PC-9 (cell line): ENCODE measurements around the gene ELAVL1.
"Not testable (repeated sequence)": the region's sequence is repeated elsewhere in the genome, so short reads cannot be mapped to it uniquely, and the experiment has no call there.

ENCODE experiments used
- CTCF ChIP-seq: fragments of 200-600 bp; sonication (generic); conservative IDR thresholded peaks from 2 replicates; pipeline ENCODE4 v1.6.1; 2017; ENCODE audit warnings: mixed run types, antibody characterized with exemption, mild to moderate bottlenecking, moderate library complexity
- EZH2 ChIP-seq: fragments of 200-600 bp; sonication (generic); IDR thresholded peaks from 2 replicates; pipeline ENCODE4 v1.8.0; 2017; ENCODE audit warnings: antibody characterized with exemption, low read depth

GRCh38 chr19:7918062-7918614 is 87.3 kb downstream of the ELAVL1 start:
- TF ChIP-seq CTCF, EZH2: not testable (repeated sequence)
